Activated CD4-positive, alpha-beta T cell treated with anti-CD3 and anti-CD28 coated beads for 1 hour (primary cell): ENCODE measurements around the gene C4B.
"Not testable (repeated sequence)": the region's sequence is repeated elsewhere in the genome, so short reads cannot be mapped to it uniquely, and the experiment has no call there.

Experiments used
- DNase-seq: peaks from one replicate; pipeline ENCODE4 v3.0.0-alpha.2; 2020

Gene C4B

GRCh38 chr6:32056254-32056653, 41.7 kb downstream of the C4B start:
- DNase-seq = no peak

GRCh38 chr6:32057966-32058365, 43.4 kb downstream of the C4B start:
- no peak for DNase-seq

- no peak for DNase-seq
Measured at GRCh38 chr6:32058511-32058963, 43.9 kb downstream of the C4B start.

- no peak for DNase-seq
Measured at GRCh38 chr6:32060966-32061655, 46.5 kb downstream of the C4B start.

- DNase-seq = no peak
Measured at GRCh38 chr6:32064706-32065105, 50.1 kb downstream of the C4B start.

- not testable (repeated sequence) for DNase-seq
Measured at GRCh38 chr6:32067521-32067920, 52.9 kb downstream of the C4B start.

- not testable (repeated sequence) for DNase-seq
Measured at GRCh38 chr6:32068315-32068714, 53.7 kb downstream of the C4B start.

- DNase-seq = no peak
Measured at GRCh38 chr6:32068867-32069266, 54.3 kb downstream of the C4B start.

GRCh38 chr6:32069460-32069859, 54.9 kb downstream of the C4B start:
- no peak for DNase-seq

GRCh38 chr6:32069878-32070515, 55.4 kb downstream of the C4B start:
- DNase-seq = no peak

GRCh38 chr6:32070814-32071543, 56.4 kb downstream of the C4B start:
- no peak for DNase-seq

GRCh38 chr6:32073101-32073500, 58.5 kb downstream of the C4B start:
- DNase-seq = no peak

GRCh38 chr6:32073613-32074012, 59.0 kb downstream of the C4B start:
- DNase-seq = no peak

- no peak for DNase-seq
Measured at GRCh38 chr6:32074996-32075532, 60.5 kb downstream of the C4B start.

- DNase-seq = no peak
Measured at GRCh38 chr6:32075781-32076180, 61.2 kb downstream of the C4B start.

- DNase-seq = no peak
Measured at GRCh38 chr6:32076321-32076809, 61.8 kb downstream of the C4B start.

GRCh38 chr6:32079566-32080290, 65.1 kb downstream of the C4B start:
- no peak for DNase-seq

GRCh38 chr6:32081168-32081990, 66.8 kb downstream of the C4B start:
- no peak for DNase-seq

GRCh38 chr6:32082478-32082877, 67.9 kb downstream of the C4B start:
- no peak for DNase-seq

GRCh38 chr6:32082935-32083334, 68.3 kb downstream of the C4B start:
- no peak for DNase-seq

- DNase-seq = no peak
Measured at GRCh38 chr6:32083812-32084768, 69.5 kb downstream of the C4B start.
